ENCODE data around the gene HMCN1.

Gene HMCN1

DNA sequence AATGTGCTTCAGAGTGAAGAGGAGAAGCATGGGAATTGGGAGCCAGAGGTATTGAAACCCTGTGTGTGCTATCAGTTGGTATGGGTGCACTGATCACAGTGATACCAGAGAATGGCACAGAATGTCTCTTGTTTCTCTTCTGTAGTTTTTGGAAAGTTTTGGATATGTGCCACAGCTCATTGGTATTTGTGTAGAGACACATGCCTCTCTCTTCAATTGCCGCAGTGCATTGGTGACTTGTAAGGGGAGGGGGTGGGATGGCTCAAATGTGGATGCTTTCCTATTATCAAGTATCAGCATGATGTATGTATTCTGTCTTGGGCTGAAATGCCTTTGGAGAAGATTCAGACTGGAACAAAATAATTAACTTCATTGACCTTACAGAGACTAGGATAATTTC is 101.0 kb downstream of the HMCN1 start:
- no peak for DNase-seq
- TF ChIP-seq GATA1 (IDR thresholded peaks at IDR 0.05; ENCODE audit: low read depth, low read length) (no peak), POLR2A (IDR thresholded peaks at IDR 0.05; ENCODE audit: low read length) (no peak)

DNA sequence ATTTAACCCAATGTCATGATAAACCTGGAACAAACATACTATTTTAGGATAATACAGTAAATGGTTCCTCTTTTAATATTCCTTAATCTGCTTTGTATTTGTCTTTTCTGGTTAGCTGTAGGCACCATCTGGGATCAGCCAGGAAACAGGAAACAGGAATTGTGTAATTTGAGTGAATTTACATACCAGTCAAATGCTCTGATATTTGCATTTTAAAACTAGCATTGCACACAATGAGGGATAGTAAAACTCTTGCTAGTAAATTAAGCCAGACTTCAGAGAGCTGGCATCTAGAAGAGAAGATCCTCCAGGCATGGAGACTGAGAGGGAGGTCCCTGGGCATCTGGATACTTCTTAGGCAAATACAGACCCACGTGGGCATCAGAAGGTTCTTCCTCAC is 103.5 kb downstream of the HMCN1 start:
- TF ChIP-seq POLR2A (IDR thresholded peaks at IDR 0.05; ENCODE audit: low read length), result no peak
- TF ChIP-seq GATA1 (IDR thresholded peaks at IDR 0.05; ENCODE audit: low read depth, low read length), result no peak
- DNase-seq, result no peak

DNA sequence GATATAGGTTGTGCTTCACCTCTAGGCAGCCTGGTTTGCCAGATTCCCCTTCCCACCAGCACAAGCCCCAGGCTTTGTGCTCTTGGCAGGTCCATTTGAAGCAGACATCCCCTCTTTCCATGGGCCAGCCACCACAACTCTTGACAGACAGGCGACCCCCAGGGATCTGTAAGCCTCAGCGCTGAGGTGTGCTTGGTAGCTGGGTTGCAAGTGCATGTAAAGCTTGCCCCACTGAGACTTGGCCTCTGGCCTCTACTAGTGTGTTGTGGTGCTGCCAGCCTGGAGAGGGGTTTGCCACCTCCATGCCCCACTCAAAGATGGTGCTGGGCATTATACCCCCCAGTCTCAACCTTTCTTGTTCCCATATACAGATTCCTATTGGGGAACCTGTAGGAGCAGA is 103.9 kb downstream of the HMCN1 start:
- DNase-seq, result no peak
- TF ChIP-seq POLR2A (IDR thresholded peaks at IDR 0.05; ENCODE audit: low read length) (no peak), GATA1 (IDR thresholded peaks at IDR 0.05; ENCODE audit: low read depth, low read length) (no peak)

DNA sequence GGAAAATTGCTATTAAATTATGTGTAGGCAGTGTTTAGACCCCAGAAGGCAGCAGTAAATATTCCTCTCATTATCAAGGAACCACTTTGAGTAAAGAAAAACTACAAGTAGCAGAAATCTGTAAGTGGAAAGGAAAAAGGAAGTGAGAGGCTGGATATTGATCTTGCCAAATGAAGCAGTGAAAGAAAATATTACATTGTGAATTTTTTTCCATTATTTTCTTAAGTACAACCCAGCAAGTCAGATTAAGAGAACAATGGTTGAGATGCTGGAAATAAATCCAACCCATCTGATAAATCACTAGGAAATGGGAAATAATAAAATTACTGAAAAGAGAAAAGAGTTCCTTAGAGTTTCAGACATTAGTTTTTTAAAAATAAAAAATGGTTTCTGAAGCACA is 106.7 kb downstream of the HMCN1 start:
- TF ChIP-seq GATA1 (IDR thresholded peaks at IDR 0.05; ENCODE audit: low read depth, low read length) (no peak), POLR2A (IDR thresholded peaks at IDR 0.05; ENCODE audit: low read length) (no peak)
- DNase-seq, result no peak

DNA sequence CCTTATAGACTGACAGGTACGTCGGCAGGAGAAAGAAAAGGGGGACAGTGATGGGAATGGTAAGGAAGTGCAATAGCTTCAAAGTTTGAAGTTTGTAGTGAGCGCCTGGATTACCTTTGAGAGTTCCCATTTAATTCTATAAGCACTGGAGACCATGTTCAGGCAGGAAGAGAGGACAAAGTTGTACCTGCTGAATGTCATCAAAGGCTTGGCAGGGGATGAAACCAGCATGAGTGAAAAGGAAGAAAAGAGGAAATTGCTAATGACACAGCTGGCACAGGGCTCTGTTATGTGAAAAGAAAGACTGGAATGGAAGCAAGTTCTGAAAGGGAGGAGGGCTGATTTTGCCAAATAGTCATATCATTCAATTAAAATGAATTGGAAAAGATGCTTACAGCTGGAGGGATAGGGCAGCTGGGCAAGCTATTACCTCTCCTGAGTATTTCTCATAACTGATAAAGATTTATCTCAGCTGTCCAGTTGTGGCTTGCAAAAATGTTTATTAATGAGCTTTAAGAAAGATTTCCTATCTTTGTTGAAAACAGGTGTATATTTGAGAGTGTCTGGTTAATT is 109.2 kb downstream of the HMCN1 start:
- TF ChIP-seq POLR2A (IDR thresholded peaks at IDR 0.05; ENCODE audit: low read length), result no peak
- TF ChIP-seq GATA1 (IDR thresholded peaks at IDR 0.05; ENCODE audit: low read depth, low read length), result no peak
- DNase-seq, result no peak

DNA sequence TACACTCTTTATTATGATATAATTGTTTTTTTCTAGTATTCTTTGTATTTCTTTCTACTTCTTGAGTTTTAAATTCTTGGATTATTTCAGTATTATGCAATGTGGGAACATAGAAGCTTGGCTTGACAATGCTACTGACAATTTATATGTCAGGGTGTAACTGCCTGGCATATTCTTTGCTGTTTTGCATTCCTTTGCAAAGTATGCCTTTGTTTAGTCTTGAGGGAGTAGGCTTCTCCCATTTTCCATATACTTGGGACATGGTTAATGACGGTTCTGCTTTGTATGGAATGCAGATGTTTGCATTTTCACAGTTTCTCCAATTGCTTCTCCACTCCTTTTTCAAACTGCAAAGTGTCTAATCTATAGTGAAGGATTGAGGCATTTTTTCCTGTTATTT is 109.8 kb downstream of the HMCN1 start:
- TF ChIP-seq POLR2A (IDR thresholded peaks at IDR 0.05; ENCODE audit: low read length), result no peak
- DNase-seq, result no peak

DNA sequence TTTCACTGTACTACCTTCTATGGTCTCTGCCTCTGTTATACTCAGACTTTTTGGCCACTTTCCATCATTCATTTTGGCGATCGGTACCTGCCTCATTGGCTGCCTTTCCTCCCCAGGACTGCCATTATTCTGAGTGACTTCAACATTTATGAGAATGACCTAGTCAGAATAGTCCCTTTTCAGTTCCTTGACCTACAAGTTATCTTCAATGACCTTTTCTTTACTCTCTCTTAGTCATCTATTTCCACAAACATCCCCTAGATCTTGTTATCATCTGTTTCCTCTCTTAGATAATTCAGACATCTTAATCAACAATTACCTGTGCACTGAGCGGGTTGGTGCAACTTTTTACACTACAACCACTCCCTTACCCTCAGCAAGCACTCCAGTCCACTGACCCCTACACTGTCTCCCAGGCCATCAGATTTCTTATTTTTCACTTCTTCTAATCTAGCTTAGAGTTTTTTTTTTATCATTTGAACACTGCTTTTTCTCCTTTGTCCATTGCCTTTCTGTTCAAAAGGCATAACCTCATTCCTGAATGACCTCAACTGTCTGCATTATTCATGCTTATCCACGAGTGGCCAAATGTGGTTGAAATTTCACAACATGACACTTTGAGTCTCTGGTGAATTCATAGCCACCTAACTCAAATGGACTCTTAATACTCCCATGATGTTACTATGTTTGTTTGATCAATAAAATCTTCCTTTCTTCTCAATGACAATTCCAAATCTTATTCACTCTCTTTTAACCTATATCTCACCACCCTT is 112.7 kb downstream of the HMCN1 start:
- no peak for TF ChIP-seq GATA1 (IDR thresholded peaks at IDR 0.05; ENCODE audit: low read depth, low read length)
- no peak for TF ChIP-seq POLR2A (IDR thresholded peaks at IDR 0.05; ENCODE audit: low read length)
- DNase-seq, result no peak

DNA sequence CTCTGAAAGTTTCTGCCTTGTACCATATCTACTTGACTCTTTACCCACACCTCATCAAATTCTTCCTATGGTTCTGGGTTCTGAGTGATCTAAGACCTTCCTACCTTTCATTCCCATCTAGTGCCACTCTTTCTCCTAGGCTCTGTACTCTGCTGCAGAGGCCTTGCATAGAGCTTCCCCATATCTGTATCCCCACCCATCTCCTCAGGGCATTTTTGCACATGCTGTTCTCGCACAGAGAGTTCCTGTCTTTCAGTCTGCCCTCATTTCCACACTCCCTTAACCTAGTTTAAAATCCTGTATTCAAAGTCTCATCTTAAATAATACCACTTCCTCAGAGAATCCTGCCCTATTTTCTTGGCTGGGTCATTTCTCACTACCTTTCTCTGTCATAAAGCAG is 114.8 kb downstream of the HMCN1 start:
- no peak for TF ChIP-seq GATA1 (IDR thresholded peaks at IDR 0.05; ENCODE audit: low read depth, low read length)
- TF ChIP-seq POLR2A (IDR thresholded peaks at IDR 0.05; ENCODE audit: low read length), result no peak
- DNase-seq, result no peak

DNA sequence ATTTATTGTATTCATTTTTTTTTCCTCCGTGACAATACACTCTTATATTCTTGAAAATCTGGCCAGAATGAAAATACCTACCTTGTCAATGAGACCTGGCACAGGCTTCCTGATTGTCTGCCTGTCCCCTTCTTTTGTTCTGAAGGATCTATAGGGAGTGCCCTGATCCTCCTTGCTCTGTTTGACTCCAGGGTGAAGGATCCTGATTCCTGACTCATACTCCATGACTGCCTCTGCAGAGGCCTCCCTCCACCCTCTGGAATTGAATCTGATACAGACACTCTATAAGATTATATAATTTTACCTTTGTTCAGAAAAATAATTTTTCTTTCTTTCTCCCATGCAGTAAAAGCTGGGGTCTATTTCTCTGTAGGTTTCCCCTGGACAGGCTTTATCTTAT is 116.2 kb downstream of the HMCN1 start:
- no peak for TF ChIP-seq POLR2A (IDR thresholded peaks at IDR 0.05; ENCODE audit: low read length)
- DNase-seq, result no peak

DNA sequence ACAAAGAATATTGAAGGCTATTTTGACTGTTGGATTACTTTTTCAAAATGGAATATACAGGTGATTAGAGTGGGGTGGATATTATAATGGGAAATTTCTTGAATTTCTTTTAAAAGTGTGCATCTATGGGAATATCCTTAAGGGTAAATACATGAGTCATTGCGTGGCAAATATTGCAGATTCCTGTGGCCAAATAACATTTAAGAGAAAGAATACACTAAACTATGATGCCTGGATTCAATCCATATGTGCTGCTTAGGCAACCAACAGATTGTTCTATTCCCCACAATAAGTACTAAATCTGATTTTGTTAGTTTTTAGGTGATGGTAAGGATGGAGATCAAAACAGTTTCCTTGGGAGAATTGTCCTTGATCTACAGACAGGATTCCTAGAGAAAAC is 119.5 kb downstream of the HMCN1 start:
- DNase-seq, result no peak

DNA sequence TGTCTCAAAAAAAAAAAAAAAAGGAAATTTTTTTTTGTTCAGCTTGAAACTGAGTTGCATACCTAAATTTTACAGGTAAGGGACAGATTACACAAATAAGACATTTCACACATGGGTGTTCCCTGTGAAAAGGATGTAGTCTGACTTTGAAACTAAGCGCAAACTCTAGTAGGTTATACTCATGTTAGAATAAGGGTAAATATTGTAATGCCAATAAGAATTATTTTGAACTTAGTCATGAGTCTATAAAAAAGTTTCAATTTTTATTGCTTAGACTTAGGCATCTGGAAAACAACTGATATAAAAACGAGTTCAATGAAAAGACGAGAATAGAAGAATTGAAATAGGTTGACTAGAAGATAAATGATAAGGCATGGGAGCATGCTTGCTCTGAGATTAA is 122.3 kb downstream of the HMCN1 start:
- no peak for DNase-seq

More for the DNA sequence above, 119.5 kb downstream of the HMCN1 start:
- TF ChIP-seq GATA1 (IDR thresholded peaks at IDR 0.05; ENCODE audit: low read depth, low read length) (no peak), POLR2A (IDR thresholded peaks at IDR 0.05; ENCODE audit: low read length) (no peak)

DNA sequence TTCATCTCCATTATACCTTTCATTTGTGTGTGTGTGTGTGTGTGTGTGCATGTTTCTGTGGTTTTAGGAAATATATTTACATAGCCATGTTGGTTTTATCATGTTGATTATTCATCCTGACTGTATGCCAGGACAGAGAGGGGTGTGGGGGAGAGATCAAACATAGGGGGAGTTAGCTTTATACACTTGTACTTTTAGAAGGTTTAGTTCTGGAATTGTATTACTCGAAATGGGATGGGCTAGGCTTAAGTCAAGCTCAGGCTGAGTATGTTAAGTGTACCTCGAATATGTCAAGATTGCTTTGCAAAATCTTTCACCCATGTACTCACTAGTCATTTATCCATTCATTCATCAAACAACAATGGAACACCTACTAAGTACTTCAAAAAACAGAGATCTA is 123.3 kb downstream of the HMCN1 start:
- TF ChIP-seq POLR2A (IDR thresholded peaks at IDR 0.05; ENCODE audit: low read length) (no peak), GATA1 (IDR thresholded peaks at IDR 0.05; ENCODE audit: low read depth, low read length) (no peak)
- DNase-seq, result no peak

More for the DNA sequence above, 122.3 kb downstream of the HMCN1 start:
- TF ChIP-seq POLR2A (IDR thresholded peaks at IDR 0.05; ENCODE audit: low read length), result no peak

DNA sequence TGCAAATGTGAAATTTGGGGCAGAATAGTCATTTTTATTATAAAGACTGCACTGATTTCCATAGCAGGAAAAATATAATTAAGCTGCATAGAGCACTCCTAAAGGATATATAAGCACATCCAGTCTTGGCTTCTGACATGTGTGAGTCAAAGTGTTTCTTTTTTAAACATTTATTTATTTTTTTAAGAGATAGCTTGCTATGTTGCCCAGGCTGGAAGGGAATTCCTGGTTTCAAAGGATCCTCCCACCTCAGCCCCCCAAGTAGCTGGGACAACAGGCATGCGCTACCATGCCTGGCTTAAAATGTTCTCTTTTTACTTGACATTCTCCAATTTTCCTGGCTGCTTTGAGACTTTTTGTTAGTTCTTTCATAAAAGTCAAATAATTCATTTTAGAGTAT is 126.1 kb downstream of the HMCN1 start:
- TF ChIP-seq POLR2A (IDR thresholded peaks at IDR 0.05; ENCODE audit: low read length) (no peak), GATA1 (IDR thresholded peaks at IDR 0.05; ENCODE audit: low read depth, low read length) (no peak)

DNA sequence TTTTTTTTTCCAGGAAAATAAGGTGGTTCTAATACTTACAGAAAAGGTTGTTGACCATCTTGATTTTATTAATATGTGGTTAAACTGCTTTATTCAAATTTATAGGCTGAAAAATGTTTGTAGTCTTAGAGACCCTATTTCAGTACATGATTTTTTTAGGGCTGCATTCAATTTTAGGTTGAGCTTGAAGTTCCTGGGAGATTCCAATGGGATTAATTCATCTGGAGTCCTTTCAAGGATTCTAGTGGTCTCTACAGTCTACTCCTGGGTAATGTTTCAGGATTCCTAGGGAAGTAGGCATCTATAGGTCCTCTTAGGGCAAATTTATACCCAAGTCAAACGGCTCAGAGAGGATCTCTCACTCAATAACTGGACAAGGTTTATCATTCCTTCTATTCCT is 126.7 kb downstream of the HMCN1 start:
- DNase-seq, result no peak
- TF ChIP-seq GATA1 (IDR thresholded peaks at IDR 0.05; ENCODE audit: low read depth, low read length) (no peak), POLR2A (IDR thresholded peaks at IDR 0.05; ENCODE audit: low read length) (no peak)

More for the DNA sequence above, 126.1 kb downstream of the HMCN1 start:
- DNase-seq, result no peak

DNA sequence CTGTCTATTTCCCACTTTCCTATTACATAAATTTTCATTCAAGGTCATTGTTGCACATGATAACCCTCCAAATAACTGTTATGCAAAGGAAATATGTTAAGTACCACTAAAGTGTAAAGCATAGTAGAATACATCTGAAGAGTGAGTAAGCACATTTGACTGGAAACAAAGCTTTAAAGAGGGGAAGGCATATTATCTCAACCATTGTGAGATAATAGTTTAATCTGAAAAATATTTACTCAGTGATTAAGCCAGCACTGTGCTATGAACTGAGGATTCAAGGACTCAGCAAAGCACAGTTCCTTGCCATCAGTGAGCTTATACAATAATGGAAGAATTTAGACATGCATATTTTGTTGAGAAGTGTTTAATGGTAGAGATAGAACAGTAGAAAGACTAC is 127.4 kb downstream of the HMCN1 start:
- no peak for DNase-seq
- TF ChIP-seq POLR2A (IDR thresholded peaks at IDR 0.05; ENCODE audit: low read length), result no peak
- TF ChIP-seq GATA1 (IDR thresholded peaks at IDR 0.05; ENCODE audit: low read depth, low read length), result no peak
